Measurements from ENCODE around the gene CELSR1. TPM values are rescaled to one million over a fixed set of nuclear protein-coding genes. Genes with fewer than 3 reads are reported as not detected.

Gene CELSR1, protein sequence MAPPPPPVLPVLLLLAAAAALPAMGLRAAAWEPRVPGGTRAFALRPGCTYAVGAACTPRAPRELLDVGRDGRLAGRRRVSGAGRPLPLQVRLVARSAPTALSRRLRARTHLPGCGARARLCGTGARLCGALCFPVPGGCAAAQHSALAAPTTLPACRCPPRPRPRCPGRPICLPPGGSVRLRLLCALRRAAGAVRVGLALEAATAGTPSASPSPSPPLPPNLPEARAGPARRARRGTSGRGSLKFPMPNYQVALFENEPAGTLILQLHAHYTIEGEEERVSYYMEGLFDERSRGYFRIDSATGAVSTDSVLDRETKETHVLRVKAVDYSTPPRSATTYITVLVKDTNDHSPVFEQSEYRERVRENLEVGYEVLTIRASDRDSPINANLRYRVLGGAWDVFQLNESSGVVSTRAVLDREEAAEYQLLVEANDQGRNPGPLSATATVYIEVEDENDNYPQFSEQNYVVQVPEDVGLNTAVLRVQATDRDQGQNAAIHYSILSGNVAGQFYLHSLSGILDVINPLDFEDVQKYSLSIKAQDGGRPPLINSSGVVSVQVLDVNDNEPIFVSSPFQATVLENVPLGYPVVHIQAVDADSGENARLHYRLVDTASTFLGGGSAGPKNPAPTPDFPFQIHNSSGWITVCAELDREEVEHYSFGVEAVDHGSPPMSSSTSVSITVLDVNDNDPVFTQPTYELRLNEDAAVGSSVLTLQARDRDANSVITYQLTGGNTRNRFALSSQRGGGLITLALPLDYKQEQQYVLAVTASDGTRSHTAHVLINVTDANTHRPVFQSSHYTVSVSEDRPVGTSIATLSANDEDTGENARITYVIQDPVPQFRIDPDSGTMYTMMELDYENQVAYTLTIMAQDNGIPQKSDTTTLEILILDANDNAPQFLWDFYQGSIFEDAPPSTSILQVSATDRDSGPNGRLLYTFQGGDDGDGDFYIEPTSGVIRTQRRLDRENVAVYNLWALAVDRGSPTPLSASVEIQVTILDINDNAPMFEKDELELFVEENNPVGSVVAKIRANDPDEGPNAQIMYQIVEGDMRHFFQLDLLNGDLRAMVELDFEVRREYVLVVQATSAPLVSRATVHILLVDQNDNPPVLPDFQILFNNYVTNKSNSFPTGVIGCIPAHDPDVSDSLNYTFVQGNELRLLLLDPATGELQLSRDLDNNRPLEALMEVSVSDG (N-terminal part only)
- total RNA-seq = under 1 TPM; 0.10 to 0.39 (median 0.20) TPM
- polyA plus RNA-seq = under 1 TPM; 0.09 to 0.18 (median 0.18) TPM
- long read RNA-seq, donor 1 = 0 reads
- long read RNA-seq, donor 2, partial matches to known transcripts = 0 of 1 reads
- long read RNA-seq, donor 2, other reads (novel, unspliced or antisense) = 1 of 1 reads

DNA sequence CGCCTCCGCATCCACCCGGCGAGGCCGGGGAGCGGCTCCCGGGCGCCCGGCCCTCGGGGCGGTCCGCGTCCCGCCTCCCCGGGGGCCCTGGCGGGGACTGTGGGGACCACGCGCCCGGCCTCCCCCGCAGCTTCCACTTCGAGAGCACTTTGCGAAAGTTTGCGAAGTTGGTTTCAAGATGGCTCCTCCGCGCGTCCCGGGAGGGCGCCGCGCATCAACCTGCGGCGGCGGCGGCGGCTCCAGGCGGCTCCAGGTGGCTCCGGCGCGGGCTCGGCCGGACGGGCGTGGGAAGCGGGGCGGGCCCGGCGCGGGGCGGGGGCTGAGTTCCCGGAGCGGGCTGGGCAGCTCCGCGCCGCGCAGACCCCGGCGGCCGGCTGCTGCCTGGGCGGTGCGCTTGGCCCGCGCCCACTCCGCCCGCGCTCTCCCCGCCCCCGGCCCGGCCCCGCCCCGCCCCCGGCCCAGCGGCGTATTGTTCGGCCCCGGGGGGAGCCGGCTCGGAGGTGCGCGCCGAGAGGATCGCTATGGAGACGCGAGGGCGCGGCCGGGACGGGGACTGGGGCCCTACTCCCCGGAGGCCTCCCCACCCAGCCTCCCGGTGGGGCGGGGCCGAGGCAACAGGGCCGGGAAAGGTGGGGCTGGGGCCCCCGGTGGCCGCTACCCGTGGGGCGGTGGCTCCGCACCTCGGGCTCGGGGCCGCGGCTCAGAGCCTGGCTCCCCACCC lies at the start of gene CELSR1:
CELSR1 (minus strand) TSS at position 396 of the 721 bp plus-strand sequence. CDS start 450 bp downstream, outside the sequence.
- Histone ChIP-seq H3K27ac (no peak within 1 kb of the TSS), H3K9me3 (no peaks in the 10 kb centered on the region), H3K36me3 (ENCODE audit: insufficient read depth in 1 of 2, low read depth in 1 of 2) (no peaks in the 10 kb centered on the region), H3K4me3 (peak within 1 kb of the TSS; percentile 53), H3K4me1 (peaks cover 8% of the 10 kb centered on the region), H3K27me3 (ENCODE audit: insufficient read depth in 3 of 3, low read length in 2 of 3) (peaks cover 0 to 45% (median 29%) of the 10 kb centered on the region in 3 donors)
- TF ChIP-seq, protein P1, sequence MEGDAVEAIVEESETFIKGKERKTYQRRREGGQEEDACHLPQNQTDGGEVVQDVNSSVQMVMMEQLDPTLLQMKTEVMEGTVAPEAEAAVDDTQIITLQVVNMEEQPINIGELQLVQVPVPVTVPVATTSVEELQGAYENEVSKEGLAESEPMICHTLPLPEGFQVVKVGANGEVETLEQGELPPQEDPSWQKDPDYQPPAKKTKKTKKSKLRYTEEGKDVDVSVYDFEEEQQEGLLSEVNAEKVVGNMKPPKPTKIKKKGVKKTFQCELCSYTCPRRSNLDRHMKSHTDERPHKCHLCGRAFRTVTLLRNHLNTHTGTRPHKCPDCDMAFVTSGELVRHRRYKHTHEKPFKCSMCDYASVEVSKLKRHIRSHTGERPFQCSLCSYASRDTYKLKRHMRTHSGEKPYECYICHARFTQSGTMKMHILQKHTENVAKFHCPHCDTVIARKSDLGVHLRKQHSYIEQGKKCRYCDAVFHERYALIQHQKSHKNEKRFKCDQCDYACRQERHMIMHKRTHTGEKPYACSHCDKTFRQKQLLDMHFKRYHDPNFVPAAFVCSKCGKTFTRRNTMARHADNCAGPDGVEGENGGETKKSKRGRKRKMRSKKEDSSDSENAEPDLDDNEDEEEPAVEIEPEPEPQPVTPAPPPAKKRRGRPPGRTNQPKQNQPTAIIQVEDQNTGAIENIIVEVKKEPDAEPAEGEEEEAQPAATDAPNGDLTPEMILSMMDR (IDR thresholded peaks at IDR 0.05) = no peak
- ATAC-seq (no peak), DNase-seq (peak in 1 of 2 donors; percentile 43)
- 1 to 2% (median 1%) methylated on average over 35 to 101 of the region's 101 CpGs for WGBS, 3 donors
- intact Hi-C loops (cut with DNase I) = no loop called here

DNA sequence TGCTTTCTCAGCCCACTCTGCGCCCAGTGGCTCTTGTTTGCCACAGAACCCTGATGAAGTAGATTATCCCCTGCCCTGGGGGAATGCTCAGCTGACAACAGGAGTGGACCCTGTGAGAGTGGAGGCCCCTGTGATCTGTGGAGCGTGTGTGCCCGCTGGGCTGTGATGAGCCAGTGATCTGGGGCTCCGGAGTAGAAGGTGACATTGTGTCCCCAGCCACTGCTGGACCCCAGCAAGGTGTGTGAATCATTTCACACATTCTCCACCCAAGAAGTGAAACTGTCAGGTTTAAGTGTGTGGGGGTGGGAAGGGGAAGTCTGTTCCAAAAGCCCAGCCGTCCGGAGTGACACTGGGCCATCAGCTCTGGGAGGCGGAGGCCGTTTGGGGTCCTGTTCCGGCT lies 49.6 kb upstream of the CELSR1 start:
- no peaks in the 10 kb centered on the region for H3K36me3 ChIP-seq (ENCODE audit: insufficient read depth in 1 of 2, low read depth in 1 of 2)
- H3K27me3 ChIP-seq (ENCODE audit: insufficient read depth in 3 of 3, low read length in 2 of 3) = no peaks in the 10 kb centered on the region
- H3K4me1 ChIP-seq = peaks cover 18% of the 10 kb centered on the region
- TF ChIP-seq, protein P1 (IDR thresholded peaks at IDR 0.05) = no peak
- WGBS, 3 donors = 86 to 88% (median 86%) methylated on average over 9 of the region's 9 CpGs
- H3K4me3 ChIP-seq = no peak overlapping the region
- H3K9me3 ChIP-seq = no peaks in the 10 kb centered on the region
- DNase-seq = no peak
- intact Hi-C loops (cut with DNase I) = no loop called here
- no peak for ATAC-seq
- no peak overlapping the region for H3K27ac ChIP-seq

DNA sequence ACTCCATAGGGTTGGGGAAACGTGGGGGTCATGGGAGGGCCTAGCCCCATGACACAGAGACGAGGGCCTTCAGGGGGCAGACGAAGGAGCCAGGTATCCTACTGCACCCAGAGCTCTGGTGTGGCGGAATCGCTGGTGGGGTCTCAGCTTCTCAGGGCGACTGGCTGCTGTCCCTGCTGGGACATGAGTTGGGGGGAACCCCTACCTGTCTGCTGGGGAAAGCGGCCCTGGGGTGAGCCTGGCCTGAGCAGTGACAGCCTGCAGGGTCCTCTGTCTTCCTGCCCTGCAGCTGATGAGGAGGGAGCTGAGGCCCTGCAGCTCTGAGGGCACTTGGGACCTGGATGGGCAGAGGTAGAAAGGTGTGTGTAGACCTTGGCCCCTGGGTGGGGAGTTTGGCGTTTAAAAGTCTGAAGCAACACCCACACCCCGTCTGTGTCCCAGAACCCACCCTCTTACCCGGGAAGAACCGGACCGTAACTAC lies 49.2 kb upstream of the CELSR1 start:
- peaks cover 21% of the 10 kb centered on the region for H3K4me1 ChIP-seq
- TF ChIP-seq, protein P1 (IDR thresholded peaks at IDR 0.05) = no peak
- no peaks in the 10 kb centered on the region for H3K27me3 ChIP-seq (ENCODE audit: insufficient read depth in 3 of 3, low read length in 2 of 3)
- H3K27ac ChIP-seq = no peak overlapping the region
- H3K4me3 ChIP-seq = no peak overlapping the region
- ATAC-seq (no peak), DNase-seq (peak in 1 of 2 donors; percentile 29)
- WGBS, 3 donors = 90 to 97% (median 97%) methylated on average over 12 of the region's 12 CpGs
- intact Hi-C loops (cut with DNase I) = no loop called here
- no peaks in the 10 kb centered on the region for H3K36me3 ChIP-seq (ENCODE audit: insufficient read depth in 1 of 2, low read depth in 1 of 2)
- H3K9me3 ChIP-seq = no peaks in the 10 kb centered on the region

DNA sequence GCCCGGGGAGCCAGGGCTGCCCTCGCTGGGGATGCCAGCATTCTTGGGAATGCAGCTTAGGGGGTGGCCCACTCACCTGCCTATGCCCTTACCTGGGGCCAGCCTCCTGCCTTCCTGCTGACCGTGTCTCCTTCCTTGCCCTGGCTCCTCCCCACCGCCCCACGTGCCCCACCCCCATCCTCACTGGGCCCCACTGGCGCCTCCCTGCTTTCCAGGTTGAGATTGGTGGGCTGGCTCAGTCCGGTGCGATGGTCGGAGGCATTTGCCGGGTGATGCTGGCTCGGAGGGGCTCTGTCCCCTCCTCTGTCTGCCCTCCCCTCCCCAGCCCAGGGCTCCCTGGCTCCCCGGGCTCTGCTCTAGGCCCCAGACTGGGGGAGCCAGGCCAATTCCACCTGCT lies 48.7 kb upstream of the CELSR1 start:
- ATAC-seq (no peak), DNase-seq (peak in 1 of 2 donors; percentile 25)
- Histone ChIP-seq H3K27me3 (ENCODE audit: insufficient read depth in 3 of 3, low read length in 2 of 3) (no peaks in the 10 kb centered on the region), H3K9me3 (no peaks in the 10 kb centered on the region), H3K27ac (no peak overlapping the region), H3K36me3 (ENCODE audit: insufficient read depth in 1 of 2, low read depth in 1 of 2) (no peaks in the 10 kb centered on the region), H3K4me3 (no peak overlapping the region), H3K4me1 (peaks cover 26% of the 10 kb centered on the region)
- TF ChIP-seq, protein P1 (IDR thresholded peaks at IDR 0.05) = no peak
- WGBS, 3 donors = 85 to 98% (median 89%) methylated on average over 12 of the region's 12 CpGs
- intact Hi-C loops (cut with DNase I) = no loop called here
